Suprapubic skin (tissue), 3 donors: ENCODE measurements around the gene SLC11A1.

Experiments
- POLR2A ChIP-seq, 2 donors: fragments of 450-650 bp; IDR thresholded peaks; one replicate each; pipeline ENCODE4 v1.6.1; 2017; ENCODE audit warnings: antibody characterized with exemption in 2 of 2, mild to moderate bottlenecking in 2 of 2, moderate library complexity in 2 of 2
- TF ChIP-seq, protein P1 (sequence below), 2 donors: fragments of 200-600 bp in 1 of 2; fragments of 450-650 bp in 1 of 2; sonication (generic) in 1 of 2; IDR thresholded peaks; one replicate each; pipeline ENCODE4 v1.5.1; 2016 to 2019; ENCODE audit warnings: antibody characterized with exemption in 2 of 2, mild to moderate bottlenecking in 1 of 2, moderate library complexity in 1 of 2

DNA sequence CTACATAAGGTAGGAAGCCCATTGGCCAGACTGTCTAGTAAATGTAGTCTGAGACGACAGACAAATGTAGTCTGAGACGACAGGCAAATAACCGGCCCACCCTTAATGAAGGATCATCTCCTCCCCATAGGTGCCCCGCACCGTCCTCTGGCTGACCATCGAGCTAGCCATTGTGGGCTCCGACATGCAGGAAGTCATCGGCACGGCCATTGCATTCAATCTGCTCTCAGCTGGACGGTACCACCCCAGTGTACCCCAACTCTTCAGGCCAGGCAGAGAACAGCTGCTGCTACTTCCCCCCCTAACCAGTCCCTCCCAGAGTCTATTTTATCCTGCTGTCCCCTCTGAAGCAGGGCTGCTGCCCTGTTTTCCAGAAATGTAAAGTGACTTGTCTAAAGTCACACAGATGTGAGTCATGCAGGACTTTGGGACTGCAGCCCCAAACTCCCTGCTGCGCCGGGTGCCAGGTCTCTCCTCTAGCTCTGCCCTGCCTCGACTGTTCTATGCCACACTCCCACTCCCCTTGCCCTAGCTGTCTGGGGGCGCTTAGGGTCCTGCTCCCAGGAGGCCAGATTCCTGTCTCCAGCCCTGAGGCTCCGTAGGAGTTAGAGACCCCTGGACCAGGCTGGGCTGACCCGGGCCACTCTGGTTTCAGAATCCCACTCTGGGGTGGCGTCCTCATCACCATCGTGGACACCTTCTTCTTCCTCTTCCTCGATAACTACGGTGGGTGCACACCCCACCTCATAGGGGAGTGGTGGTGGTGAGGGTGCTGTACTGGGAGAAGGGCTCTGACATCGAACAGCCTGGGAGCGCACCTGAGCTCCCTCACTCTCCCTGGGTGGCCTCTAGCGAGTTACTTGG, 4.7 kb downstream of the SLC11A1 start:
- TF ChIP-seq, protein P1, sequence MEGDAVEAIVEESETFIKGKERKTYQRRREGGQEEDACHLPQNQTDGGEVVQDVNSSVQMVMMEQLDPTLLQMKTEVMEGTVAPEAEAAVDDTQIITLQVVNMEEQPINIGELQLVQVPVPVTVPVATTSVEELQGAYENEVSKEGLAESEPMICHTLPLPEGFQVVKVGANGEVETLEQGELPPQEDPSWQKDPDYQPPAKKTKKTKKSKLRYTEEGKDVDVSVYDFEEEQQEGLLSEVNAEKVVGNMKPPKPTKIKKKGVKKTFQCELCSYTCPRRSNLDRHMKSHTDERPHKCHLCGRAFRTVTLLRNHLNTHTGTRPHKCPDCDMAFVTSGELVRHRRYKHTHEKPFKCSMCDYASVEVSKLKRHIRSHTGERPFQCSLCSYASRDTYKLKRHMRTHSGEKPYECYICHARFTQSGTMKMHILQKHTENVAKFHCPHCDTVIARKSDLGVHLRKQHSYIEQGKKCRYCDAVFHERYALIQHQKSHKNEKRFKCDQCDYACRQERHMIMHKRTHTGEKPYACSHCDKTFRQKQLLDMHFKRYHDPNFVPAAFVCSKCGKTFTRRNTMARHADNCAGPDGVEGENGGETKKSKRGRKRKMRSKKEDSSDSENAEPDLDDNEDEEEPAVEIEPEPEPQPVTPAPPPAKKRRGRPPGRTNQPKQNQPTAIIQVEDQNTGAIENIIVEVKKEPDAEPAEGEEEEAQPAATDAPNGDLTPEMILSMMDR (IDR thresholded peaks at IDR 0.05), result no peak
- no peak for TF ChIP-seq POLR2A (IDR thresholded peaks at IDR 0.05)
